Choroid plexus epithelial cell (primary cell): ENCODE results near the gene HIVEP3.

Experiments used
- DNase-seq: peaks from one replicate; pipeline ENCODE4 v3.0.0-alpha.2; 2010; ENCODE audit warnings: low read depth
- H3K4me3 ChIP-seq: 2 replicates; pipeline ENCODE4 v1.5.1; 2011; ENCODE audit warnings: low read depth, mild to moderate bottlenecking, control low read depth, low read length, moderate library complexity
- TF ChIP-seq, protein P1 (sequence below): conservative IDR thresholded peaks from 2 replicates; pipeline ENCODE4 v1.5.1; 2011; ENCODE audit warnings: low read depth, mild to moderate bottlenecking, control low read depth, inconsistent platforms, low read length, moderate library complexity

The HIVEP3 gene

DNA sequence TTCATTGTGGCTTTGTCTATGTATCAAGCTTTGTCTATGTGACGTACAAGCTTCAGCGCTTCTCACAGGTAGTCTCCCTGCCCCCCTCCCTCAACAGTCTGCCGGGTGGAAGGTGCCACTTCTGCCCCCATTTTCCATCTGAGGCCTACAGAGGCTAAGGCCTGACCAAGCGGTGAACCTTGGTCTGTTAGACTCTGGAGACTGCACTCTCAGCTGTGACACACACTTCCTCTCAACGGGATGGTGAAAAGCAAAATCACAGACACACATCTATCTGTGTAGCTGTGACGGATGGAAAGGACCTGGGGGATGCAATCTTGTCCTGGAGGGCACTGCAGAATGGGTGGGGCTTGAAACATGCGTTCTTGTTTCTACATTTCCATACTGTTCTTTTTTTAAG is 281.4 kb downstream of the HIVEP3 start:
- no peak for DNase-seq
- TF ChIP-seq, protein P1, sequence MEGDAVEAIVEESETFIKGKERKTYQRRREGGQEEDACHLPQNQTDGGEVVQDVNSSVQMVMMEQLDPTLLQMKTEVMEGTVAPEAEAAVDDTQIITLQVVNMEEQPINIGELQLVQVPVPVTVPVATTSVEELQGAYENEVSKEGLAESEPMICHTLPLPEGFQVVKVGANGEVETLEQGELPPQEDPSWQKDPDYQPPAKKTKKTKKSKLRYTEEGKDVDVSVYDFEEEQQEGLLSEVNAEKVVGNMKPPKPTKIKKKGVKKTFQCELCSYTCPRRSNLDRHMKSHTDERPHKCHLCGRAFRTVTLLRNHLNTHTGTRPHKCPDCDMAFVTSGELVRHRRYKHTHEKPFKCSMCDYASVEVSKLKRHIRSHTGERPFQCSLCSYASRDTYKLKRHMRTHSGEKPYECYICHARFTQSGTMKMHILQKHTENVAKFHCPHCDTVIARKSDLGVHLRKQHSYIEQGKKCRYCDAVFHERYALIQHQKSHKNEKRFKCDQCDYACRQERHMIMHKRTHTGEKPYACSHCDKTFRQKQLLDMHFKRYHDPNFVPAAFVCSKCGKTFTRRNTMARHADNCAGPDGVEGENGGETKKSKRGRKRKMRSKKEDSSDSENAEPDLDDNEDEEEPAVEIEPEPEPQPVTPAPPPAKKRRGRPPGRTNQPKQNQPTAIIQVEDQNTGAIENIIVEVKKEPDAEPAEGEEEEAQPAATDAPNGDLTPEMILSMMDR = no peak
- H3K4me3 ChIP-seq = no peak overlapping the region

DNA sequence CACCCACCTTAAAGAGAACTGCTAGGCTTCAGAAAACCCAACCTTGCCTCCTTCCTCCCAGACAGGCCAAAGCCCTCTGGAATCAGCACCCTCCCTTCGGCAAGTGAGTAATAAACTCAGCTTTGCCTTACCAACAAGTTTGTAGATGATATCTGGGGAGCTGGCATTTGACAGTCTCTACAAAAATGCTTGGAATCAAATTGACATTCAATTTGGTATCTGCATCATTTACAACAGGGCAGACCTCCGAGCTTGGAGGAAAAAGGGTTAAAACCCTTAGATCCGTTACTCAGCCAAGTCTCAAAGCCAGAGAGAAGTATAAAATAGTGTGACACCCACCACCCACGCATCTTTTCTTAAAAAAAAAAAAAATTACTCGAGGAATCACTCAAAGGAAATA is 285.0 kb downstream of the HIVEP3 start:
- no peak overlapping the region for H3K4me3 ChIP-seq
- DNase-seq = no peak
- TF ChIP-seq, protein P1 = no peak

DNA sequence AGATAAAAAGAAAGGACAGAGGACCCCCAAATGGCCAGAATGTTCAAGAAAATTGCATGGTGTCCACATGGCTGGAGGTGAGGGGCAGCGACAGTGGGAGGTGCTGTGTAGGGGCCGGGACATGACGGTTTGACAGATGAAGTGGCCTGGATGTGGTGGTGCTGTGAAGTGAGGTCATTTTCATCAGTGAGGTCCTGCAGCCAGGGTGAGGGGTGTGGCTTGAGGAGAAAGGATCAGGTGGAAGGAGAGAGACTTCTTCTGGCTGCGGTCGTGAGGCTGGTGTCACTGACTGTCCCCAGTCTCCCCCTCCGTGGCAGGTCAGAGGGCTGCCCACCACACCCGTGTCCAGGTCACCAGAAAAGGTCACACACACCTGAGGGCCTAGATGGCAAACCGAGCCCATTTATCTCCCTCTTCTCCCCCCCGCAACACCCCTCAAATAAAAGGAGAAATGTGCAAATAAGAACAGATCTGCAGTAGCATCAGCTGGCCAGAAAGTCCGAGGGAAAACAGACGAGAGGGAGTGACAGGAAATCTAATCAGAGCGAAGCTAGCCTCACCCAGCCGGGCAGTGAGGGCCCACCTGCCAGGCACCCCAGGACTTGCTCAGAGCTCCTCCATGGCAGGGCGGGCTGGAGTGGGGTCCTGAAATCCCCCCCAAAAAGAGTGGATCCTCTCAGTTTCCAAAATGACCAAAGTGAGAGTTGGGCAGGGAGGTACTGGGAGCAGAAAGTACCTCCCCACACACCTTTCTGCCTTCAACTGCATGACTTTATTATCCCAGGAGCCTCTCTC is 285.7 kb downstream of the HIVEP3 start:
- TF ChIP-seq, protein P1 = no peak
- H3K4me3 ChIP-seq = no peak overlapping the region
- DNase-seq = no peak

DNA sequence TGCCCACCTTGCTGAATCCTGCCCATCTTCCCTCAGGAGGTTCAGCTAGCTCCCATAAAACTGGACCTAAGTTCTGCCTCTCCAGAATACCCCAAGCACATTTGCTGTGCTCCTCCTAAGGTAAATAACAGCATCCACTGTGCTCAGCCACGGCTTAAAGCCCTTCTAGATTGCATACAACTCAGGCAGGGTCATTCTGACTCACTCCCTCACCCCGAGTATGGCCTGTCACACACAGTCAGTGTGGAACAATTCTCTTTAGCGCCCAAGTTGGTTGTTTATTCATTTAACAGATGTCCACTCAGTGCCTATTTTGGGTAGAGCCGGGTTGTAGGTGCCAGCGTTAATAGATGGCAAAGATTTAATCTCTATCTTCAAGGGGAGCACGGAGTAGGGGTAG is 286.8 kb downstream of the HIVEP3 start:
- DNase-seq = peak; percentile 47
- H3K4me3 ChIP-seq = no peak overlapping the region
- TF ChIP-seq, protein P1 = no peak

DNA sequence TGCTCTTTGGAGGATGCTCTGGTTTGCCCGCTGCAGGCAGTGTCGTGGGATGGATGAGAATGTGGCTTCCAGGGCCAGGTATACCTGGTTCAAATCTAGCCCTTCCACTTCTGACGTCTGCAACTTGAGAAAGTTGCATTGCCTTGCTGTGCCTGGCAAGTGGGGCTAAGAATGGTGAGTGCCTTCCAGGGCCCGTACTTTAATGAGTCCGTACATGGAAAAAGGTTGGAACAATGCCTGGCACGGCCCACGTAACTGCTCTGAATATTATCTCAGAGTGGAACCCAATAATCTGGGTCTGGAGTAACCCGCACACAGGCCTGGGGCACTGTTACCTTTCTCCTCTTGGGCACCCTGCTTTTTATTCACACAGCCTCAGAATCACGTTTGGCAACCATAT is 287.6 kb downstream of the HIVEP3 start:
- no peak overlapping the region for H3K4me3 ChIP-seq
- TF ChIP-seq, protein P1 = no peak
- DNase-seq = no peak

DNA sequence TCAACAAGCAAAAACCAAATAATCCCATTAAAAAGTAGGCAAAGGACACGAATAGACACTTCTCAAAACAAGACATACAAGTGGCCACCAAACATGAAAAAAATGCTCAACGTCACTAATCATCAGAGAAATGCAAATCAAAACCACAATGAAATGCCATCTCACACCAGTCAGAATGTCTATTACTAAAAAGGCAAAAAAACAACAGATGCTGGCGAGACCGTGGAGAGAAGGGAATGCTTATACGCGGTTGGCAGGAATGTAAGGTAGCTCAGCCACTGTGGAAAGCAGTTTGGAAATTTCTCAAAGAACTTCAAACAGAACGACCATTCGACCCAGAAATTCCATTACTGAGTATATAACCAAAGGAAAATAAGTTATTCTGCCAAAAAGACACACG is 289.2 kb downstream of the HIVEP3 start:
- H3K4me3 ChIP-seq = no peak overlapping the region
- DNase-seq = peak; percentile 81
- TF ChIP-seq, protein P1 = no peak

DNA sequence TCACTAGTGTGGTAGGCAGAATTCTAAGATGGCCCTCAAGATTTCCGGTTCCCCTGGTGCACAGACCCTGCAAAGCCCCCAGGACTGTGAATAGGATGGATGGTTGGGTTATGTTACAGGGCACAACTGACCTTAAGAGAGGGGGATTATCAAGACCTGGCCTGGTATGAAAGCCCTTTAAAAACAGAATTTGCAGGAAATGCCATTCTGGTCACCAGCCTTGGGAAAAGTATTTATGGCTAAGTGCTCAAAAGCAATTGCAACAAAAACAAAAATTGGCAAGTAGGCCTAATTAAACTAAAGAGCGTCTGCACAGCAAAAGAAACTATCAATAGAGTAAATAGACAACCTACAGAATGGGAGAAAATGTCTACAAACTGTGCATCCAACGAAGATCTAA is 289.6 kb downstream of the HIVEP3 start:
- TF ChIP-seq, protein P1 = no peak
- no peak overlapping the region for H3K4me3 ChIP-seq
- no peak for DNase-seq
